ENCODE results near the gene TBC1D7.

DNA sequence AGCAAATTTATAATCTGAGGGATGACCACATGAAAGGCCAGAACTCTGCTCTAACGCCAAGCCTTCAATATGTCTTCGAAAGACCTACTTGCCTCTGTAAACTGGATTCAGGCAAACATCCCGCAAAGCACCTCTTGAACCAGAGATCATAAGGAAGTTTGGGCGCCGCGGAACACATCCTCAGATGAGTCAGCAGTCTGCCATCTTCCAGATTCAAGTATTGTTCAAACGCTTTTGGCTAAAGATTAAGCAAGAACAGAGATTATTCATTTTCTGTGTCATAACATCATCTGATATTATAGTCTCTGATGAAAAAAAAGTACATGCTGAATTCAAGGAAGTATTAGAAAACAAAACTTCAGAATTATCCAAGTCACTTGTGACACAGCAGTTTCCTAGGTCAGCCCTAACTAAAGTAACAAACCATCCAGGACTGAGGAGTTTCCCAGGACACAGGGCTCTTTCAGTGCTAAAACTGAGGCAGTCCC lies 20.8 kb downstream of the TBC1D7 start:
- TF ChIP-seq, protein P1, sequence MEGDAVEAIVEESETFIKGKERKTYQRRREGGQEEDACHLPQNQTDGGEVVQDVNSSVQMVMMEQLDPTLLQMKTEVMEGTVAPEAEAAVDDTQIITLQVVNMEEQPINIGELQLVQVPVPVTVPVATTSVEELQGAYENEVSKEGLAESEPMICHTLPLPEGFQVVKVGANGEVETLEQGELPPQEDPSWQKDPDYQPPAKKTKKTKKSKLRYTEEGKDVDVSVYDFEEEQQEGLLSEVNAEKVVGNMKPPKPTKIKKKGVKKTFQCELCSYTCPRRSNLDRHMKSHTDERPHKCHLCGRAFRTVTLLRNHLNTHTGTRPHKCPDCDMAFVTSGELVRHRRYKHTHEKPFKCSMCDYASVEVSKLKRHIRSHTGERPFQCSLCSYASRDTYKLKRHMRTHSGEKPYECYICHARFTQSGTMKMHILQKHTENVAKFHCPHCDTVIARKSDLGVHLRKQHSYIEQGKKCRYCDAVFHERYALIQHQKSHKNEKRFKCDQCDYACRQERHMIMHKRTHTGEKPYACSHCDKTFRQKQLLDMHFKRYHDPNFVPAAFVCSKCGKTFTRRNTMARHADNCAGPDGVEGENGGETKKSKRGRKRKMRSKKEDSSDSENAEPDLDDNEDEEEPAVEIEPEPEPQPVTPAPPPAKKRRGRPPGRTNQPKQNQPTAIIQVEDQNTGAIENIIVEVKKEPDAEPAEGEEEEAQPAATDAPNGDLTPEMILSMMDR (IDR thresholded peaks at IDR 0.05 in 4 of 5, conservative IDR thresholded peaks at IDR 0.05 in 1 of 5), result no peak
- no peak for TF ChIP-seq POLR2A (IDR thresholded peaks at IDR 0.05)
